Gastroesophageal sphincter (tissue), 4 donors: Measurements from ENCODE around the gene AATK. TPM values are rescaled to one million over a fixed set of nuclear protein-coding genes. Genes with fewer than 3 reads are reported as not detected.

ENCODE experiments used
- ATAC-seq: fragments of 150-250 bp; one replicate; pipeline ENCODE4 v1.9.1; 2016; ENCODE audit warnings: mild to moderate bottlenecking, moderate library complexity
- H3K27ac ChIP-seq, 4 donors: fragments of 200-600 bp; sonication (generic) in 3 of 4; 1 replicate in 3 of 4; 2 replicates in 1 of 4; pipeline ENCODE4 v1.5.1; 2016 to 2019
- H3K27me3 ChIP-seq: fragments of 200-600 bp; sonication (generic); one replicate; pipeline ENCODE4 v1.5.1; 2019
- H3K36me3 ChIP-seq, 2 donors: fragments of 200-600 bp; sonication (generic); one replicate each; pipeline ENCODE4 v1.5.1; 2019; ENCODE audit warnings: control low read depth in 1 of 2
- H3K4me1 ChIP-seq, 3 donors: fragments of 200-600 bp; sonication (generic); 1 replicate in 2 of 3; 2 replicates in 1 of 3; pipeline ENCODE4 v1.5.1; 2016 to 2019; ENCODE audit warnings: control low read depth in 2 of 3
- H3K4me3 ChIP-seq, 2 donors: fragments of 200-600 bp; sonication (generic); one replicate each; pipeline ENCODE4 v1.5.1; 2019; ENCODE audit warnings: mild to moderate bottlenecking in 1 of 2, moderate library complexity in 1 of 2
- H3K9me3 ChIP-seq, 3 donors: fragments of 200-600 bp; sonication (generic); one replicate each; pipeline ENCODE4 v1.5.1; 2017 to 2019; ENCODE audit warnings: control low read depth in 2 of 3
- CTCF ChIP-seq, 4 experiments: fragments of 200-600 bp in 2 of 4; fragments of 450-650 bp in 2 of 4; sonication (generic) in 1 of 4; IDR thresholded peaks; one replicate each; pipeline ENCODE4 v1.5.1; 2017 to 2019; ENCODE audit warnings: antibody characterized with exemption in 4 of 4, mild to moderate bottlenecking in 2 of 4, moderate library complexity in 2 of 4
- EP300 ChIP-seq: sonication (generic); formaldehyde crosslinking; IDR thresholded peaks from one replicate; pipeline ENCODE4 v1.6.1; 2017; ENCODE audit warnings: antibody characterized with exemption, mild to moderate bottlenecking
- POLR2A ChIP-seq, 2 donors: fragments of 450-650 bp; IDR thresholded peaks; one replicate each; pipeline ENCODE4 v1.6.1; 2017; ENCODE audit warnings: antibody characterized with exemption in 2 of 2, mild to moderate bottlenecking in 2 of 2, moderate library complexity in 1 of 2
- POLR2AphosphoS5 ChIP-seq: sonication (generic); formaldehyde crosslinking; IDR thresholded peaks from one replicate; pipeline ENCODE4 v1.6.1; 2017; ENCODE audit warnings: antibody characterized with exemption
- WGBS, 2 donors: methylation state at CpG; one replicate each; pipeline ENCODE4 v1.1.5; 2018; ENCODE audit warnings: low coverage in 1 of 2; 5-methylcytosine and 5-hydroxymethylcytosine counted together
- total RNA-seq, 4 donors: library from RNA; depleted of rRNA; stranded (reverse); fragments of >200 nt; gene quantifications; one replicate each; pipeline ENCODE4 v1.1.0, GENCODE V29; 2016

The AATK gene
- total RNA-seq, 4 donors from 2014 or later: 14.5 to 28.0 (median 22.1) TPM

- Histone ChIP-seq H3K27ac (no peak overlapping the region), H3K4me1 (no peaks in the 10 kb centered on the region), H3K36me3 (no peaks in the 10 kb centered on the region), H3K9me3 (no peaks in the 10 kb centered on the region), H3K4me3 (no peak overlapping the region), H3K27me3 (peaks cover 50% of the 10 kb centered on the region)
- TF ChIP-seq EP300: no peak
- TF ChIP-seq POLR2A (IDR thresholded peaks at IDR 0.05): no peak
- TF ChIP-seq POLR2AphosphoS5: no peak
- TF ChIP-seq CTCF (IDR thresholded peaks at IDR 0.05): no peak
- no peak for ATAC-seq
- WGBS, 2 donors: 89 to 93% methylated on average over 3 of the region's 10 CpGs
These were observed 17.3 kb upstream of the AATK start for GRCh38 chr17:81183316-81183715.

GRCh38 chr17:81182596-81182995 lies 16.6 kb upstream of the AATK start:
- no peak for ATAC-seq
- no peaks in the 10 kb centered on the region for H3K4me1 ChIP-seq
- H3K27me3 ChIP-seq: peaks cover 50% of the 10 kb centered on the region
- TF ChIP-seq CTCF (IDR thresholded peaks at IDR 0.05): no peak
- H3K27ac ChIP-seq: no peak overlapping the region
- no peak overlapping the region for H3K4me3 ChIP-seq
- no peaks in the 10 kb centered on the region for H3K36me3 ChIP-seq
- WGBS, 2 donors: no CpG with 5 or more reads among the region's 5 CpGs
- no peaks in the 10 kb centered on the region for H3K9me3 ChIP-seq

GRCh38 chr17:81181811-81182185 lies 15.8 kb upstream of the AATK start:
- no peaks in the 10 kb centered on the region for H3K36me3 ChIP-seq
- no peak for ATAC-seq
- no peaks in the 10 kb centered on the region for H3K9me3 ChIP-seq
- no peak overlapping the region for H3K27ac ChIP-seq
- no peak for TF ChIP-seq POLR2A (IDR thresholded peaks at IDR 0.05)
- no peak for TF ChIP-seq CTCF (IDR thresholded peaks at IDR 0.05)
- no peak for TF ChIP-seq POLR2AphosphoS5
- TF ChIP-seq EP300: no peak
- peaks cover 50% of the 10 kb centered on the region for H3K27me3 ChIP-seq
- WGBS, 2 donors: no CpG with 5 or more reads among the region's 19 CpGs
- H3K4me3 ChIP-seq: no peak overlapping the region
- H3K4me1 ChIP-seq: no peaks in the 10 kb centered on the region

- peaks cover 50% of the 10 kb centered on the region for H3K27me3 ChIP-seq
- H3K4me1 ChIP-seq: no peaks in the 10 kb centered on the region
- H3K4me3 ChIP-seq: no peak overlapping the region
- ATAC-seq: peak; percentile 7
- H3K36me3 ChIP-seq: no peaks in the 10 kb centered on the region
- TF ChIP-seq CTCF (IDR thresholded peaks at IDR 0.05) (no peak), POLR2A (IDR thresholded peaks at IDR 0.05) (no peak), EP300 (no peak), POLR2AphosphoS5 (no peak)
- H3K9me3 ChIP-seq: no peaks in the 10 kb centered on the region
- WGBS, 2 donors: no CpG with 5 or more reads among the region's 49 CpGs
- H3K27ac ChIP-seq: no peak overlapping the region
These were observed 15.1 kb upstream of the AATK start for GRCh38 chr17:81180836-81181810.

GRCh38 chr17:81179861-81180260 lies 13.8 kb upstream of the AATK start:
- no peak for TF ChIP-seq POLR2A (IDR thresholded peaks at IDR 0.05)
- TF ChIP-seq CTCF (IDR thresholded peaks at IDR 0.05): no peak
- no peak for TF ChIP-seq EP300
- TF ChIP-seq POLR2AphosphoS5: no peak
- H3K9me3 ChIP-seq: peaks cover 0 to 4% (median 0%) of the 10 kb centered on the region in 3 donors
- WGBS, 2 donors: no CpG with 5 or more reads among the region's 12 CpGs
- H3K36me3 ChIP-seq: no peaks in the 10 kb centered on the region
- H3K27me3 ChIP-seq: peaks cover 50% of the 10 kb centered on the region
- H3K4me3 ChIP-seq: no peak overlapping the region
- ATAC-seq: no peak
- no peaks in the 10 kb centered on the region for H3K4me1 ChIP-seq
- no peak overlapping the region for H3K27ac ChIP-seq
